ENCODE results near the gene ASTN2.

Gene ASTN2

GRCh38 chr9:116550696-116551436, 864.0 kb downstream of the ASTN2 start:
- no peaks in the 10 kb centered on the region for H3K36me3 Mint-ChIP-seq (ENCODE audit: insufficient read depth)
- H3K27ac Mint-ChIP-seq: no peak overlapping the region
- H3K9me3 Mint-ChIP-seq: no peaks in the 10 kb centered on the region
- H3K4me1 Mint-ChIP-seq (ENCODE audit: low read depth in 2 of 2): peaks cover 0 to 3% of the 10 kb centered on the region in 2 donors
- no peaks in the 10 kb centered on the region for H3K27me3 Mint-ChIP-seq
- H3K4me3 Mint-ChIP-seq: no peak overlapping the region
- DNase-seq (no peak), ATAC-seq (replicated peaks) (no peak)

- H3K27ac Mint-ChIP-seq: no peak overlapping the region
- ATAC-seq (replicated peaks) (no peak), DNase-seq (no peak)
- no peak overlapping the region for H3K4me3 Mint-ChIP-seq
- H3K36me3 Mint-ChIP-seq (ENCODE audit: insufficient read depth): no peaks in the 10 kb centered on the region
- no peaks in the 10 kb centered on the region for H3K27me3 Mint-ChIP-seq
- peaks cover 0 to 3% of the 10 kb centered on the region in 2 donors for H3K4me1 Mint-ChIP-seq (ENCODE audit: low read depth in 2 of 2)
- H3K9me3 Mint-ChIP-seq: no peaks in the 10 kb centered on the region
Measured at GRCh38 chr9:116549786-116550660, 864.8 kb downstream of the ASTN2 start.

- Mint-ChIP-seq H3K9me3 (no peaks in the 10 kb centered on the region), H3K27me3 (no peaks in the 10 kb centered on the region), H3K4me1 (ENCODE audit: low read depth in 2 of 2) (peaks cover 0 to 3% of the 10 kb centered on the region in 2 donors), H3K36me3 (ENCODE audit: insufficient read depth) (no peaks in the 10 kb centered on the region), H3K4me3 (no peak overlapping the region), H3K27ac (no peak overlapping the region)
- ATAC-seq (replicated peaks): peak; percentile 16
- no peak for DNase-seq
Measured at GRCh38 chr9:116549061-116549664, 865.7 kb downstream of the ASTN2 start.

GRCh38 chr9:116547729-116548426, 867.0 kb downstream of the ASTN2 start:
- no peaks in the 10 kb centered on the region for H3K27me3 Mint-ChIP-seq
- no peaks in the 10 kb centered on the region for H3K9me3 Mint-ChIP-seq
- H3K4me1 Mint-ChIP-seq (ENCODE audit: low read depth in 2 of 2): peaks cover 0 to 3% of the 10 kb centered on the region in 2 donors
- ATAC-seq (replicated peaks) (no peak), DNase-seq (no peak)
- no peak overlapping the region for H3K4me3 Mint-ChIP-seq
- H3K27ac Mint-ChIP-seq: no peak overlapping the region
- H3K36me3 Mint-ChIP-seq (ENCODE audit: insufficient read depth): no peaks in the 10 kb centered on the region

- Mint-ChIP-seq H3K27me3 (no peaks in the 10 kb centered on the region), H3K27ac (no peak overlapping the region), H3K4me1 (ENCODE audit: low read depth in 2 of 2) (peaks cover 0 to 3% of the 10 kb centered on the region in 2 donors), H3K36me3 (ENCODE audit: insufficient read depth) (no peaks in the 10 kb centered on the region), H3K4me3 (no peak overlapping the region), H3K9me3 (no peaks in the 10 kb centered on the region)
- ATAC-seq (replicated peaks) (no peak), DNase-seq (no peak)
Measured at GRCh38 chr9:116546711-116547581, 867.9 kb downstream of the ASTN2 start.

GRCh38 chr9:116544896-116545295, 870.0 kb downstream of the ASTN2 start:
- H3K27me3 Mint-ChIP-seq: no peaks in the 10 kb centered on the region
- peaks cover 0 to 3% of the 10 kb centered on the region in 2 donors for H3K4me1 Mint-ChIP-seq (ENCODE audit: low read depth in 2 of 2)
- no peak for ATAC-seq (replicated peaks)
- H3K27ac Mint-ChIP-seq: no peak overlapping the region
- no peaks in the 10 kb centered on the region for H3K9me3 Mint-ChIP-seq
- no peaks in the 10 kb centered on the region for H3K36me3 Mint-ChIP-seq (ENCODE audit: insufficient read depth)
- no peak overlapping the region for H3K4me3 Mint-ChIP-seq
- DNase-seq: no peak

- Mint-ChIP-seq H3K4me1 (ENCODE audit: low read depth in 2 of 2) (peaks cover 0 to 1% of the 10 kb centered on the region in 2 donors), H3K27ac (no peak overlapping the region), H3K4me3 (no peak overlapping the region), H3K36me3 (ENCODE audit: insufficient read depth) (no peaks in the 10 kb centered on the region), H3K27me3 (no peaks in the 10 kb centered on the region), H3K9me3 (peaks cover 0 to 5% of the 10 kb centered on the region in 2 donors)
- ATAC-seq (replicated peaks): no peak
- DNase-seq: no peak
Measured at GRCh38 chr9:116543731-116544400, 871.0 kb downstream of the ASTN2 start.

- Mint-ChIP-seq H3K27me3 (no peaks in the 10 kb centered on the region), H3K4me3 (no peak overlapping the region)
- no peak for ATAC-seq (replicated peaks)
Measured at GRCh38 chr9:116541402-116541801, 873.5 kb downstream of the ASTN2 start.

GRCh38 chr9:116539549-116539948, 875.3 kb downstream of the ASTN2 start:
- ATAC-seq (replicated peaks): no peak
- no peaks in the 10 kb centered on the region for H3K4me1 Mint-ChIP-seq (ENCODE audit: low read depth in 2 of 2)
- H3K4me3 Mint-ChIP-seq: no peak overlapping the region
- no peaks in the 10 kb centered on the region for H3K27me3 Mint-ChIP-seq
- no peak for DNase-seq
- H3K27ac Mint-ChIP-seq: no peak overlapping the region
- H3K36me3 Mint-ChIP-seq (ENCODE audit: insufficient read depth): no peaks in the 10 kb centered on the region
- peaks cover 2 to 21% of the 10 kb centered on the region in 2 donors for H3K9me3 Mint-ChIP-seq

More at GRCh38 chr9:116541402-116541801, 873.5 kb downstream of the ASTN2 start:
- Mint-ChIP-seq H3K36me3 (ENCODE audit: insufficient read depth) (no peaks in the 10 kb centered on the region), H3K4me1 (ENCODE audit: low read depth in 2 of 2) (no peaks in the 10 kb centered on the region), H3K27ac (no peak overlapping the region), H3K9me3 (peaks cover 0 to 21% of the 10 kb centered on the region in 2 donors)
- no peak for DNase-seq

- H3K9me3 Mint-ChIP-seq: peaks cover 0 to 2% of the 10 kb centered on the region in 2 donors
- no peak overlapping the region for H3K4me3 Mint-ChIP-seq
- no peaks in the 10 kb centered on the region for H3K4me1 Mint-ChIP-seq (ENCODE audit: low read depth in 2 of 2)
- H3K27me3 Mint-ChIP-seq: no peaks in the 10 kb centered on the region
- no peak overlapping the region for H3K27ac Mint-ChIP-seq
- ATAC-seq (replicated peaks): no peak
- DNase-seq: no peak
- no peaks in the 10 kb centered on the region for H3K36me3 Mint-ChIP-seq (ENCODE audit: insufficient read depth)
Measured at GRCh38 chr9:116525611-116526010, 889.2 kb downstream of the ASTN2 start.

GRCh38 chr9:116524778-116525470, 889.9 kb downstream of the ASTN2 start:
- no peaks in the 10 kb centered on the region for H3K36me3 Mint-ChIP-seq (ENCODE audit: insufficient read depth)
- no peaks in the 10 kb centered on the region for H3K27me3 Mint-ChIP-seq
- peaks cover 2 to 3% of the 10 kb centered on the region in 2 donors for H3K9me3 Mint-ChIP-seq
- H3K27ac Mint-ChIP-seq: no peak overlapping the region
- no peak overlapping the region for H3K4me3 Mint-ChIP-seq
- H3K4me1 Mint-ChIP-seq (ENCODE audit: low read depth in 2 of 2): no peaks in the 10 kb centered on the region
- DNase-seq (no peak), ATAC-seq (replicated peaks) (no peak)

- Mint-ChIP-seq H3K27ac (no peak overlapping the region), H3K4me3 (no peak overlapping the region), H3K36me3 (ENCODE audit: insufficient read depth) (no peaks in the 10 kb centered on the region), H3K4me1 (ENCODE audit: low read depth in 2 of 2) (no peaks in the 10 kb centered on the region), H3K9me3 (peaks cover 12 to 29% of the 10 kb centered on the region in 2 donors), H3K27me3 (no peaks in the 10 kb centered on the region)
- DNase-seq: no peak
- no peak for ATAC-seq (replicated peaks)
Measured at GRCh38 chr9:116520218-116520617, 894.6 kb downstream of the ASTN2 start.
